Lung (tissue), 12 donors: ENCODE data around the gene NXN. TPM values are rescaled to one million over a fixed set of nuclear protein-coding genes. Genes with fewer than 3 reads are reported as not detected.

Experiments used
- ATAC-seq: fragments of 200-7000 bp; cut with Tn5 transposase; one replicate; pipeline ENCODE4 v1.9.1; 2020; ENCODE audit warnings: moderate number of reproducible peaks; ENCODE audit not compliant: insufficient read depth, low FRiP score
- DNase-seq, 3 donors: peaks; one replicate each; pipeline ENCODE4 v3.0.0-alpha.2; 2013 to 2017
- H3K27ac ChIP-seq, 2 donors: one replicate each; pipeline ENCODE4 v1.5.1; 2013; ENCODE audit warnings: mild to moderate bottlenecking in 2 of 2, moderate library complexity in 2 of 2, control low read depth in 1 of 2, inconsistent platforms in 1 of 2, low read depth in 1 of 2, low read length in 1 of 2
- H3K27me3 ChIP-seq, 3 donors: one replicate each; pipeline ENCODE4 v1.5.1; 2013; ENCODE audit warnings: low read length in 2 of 3; ENCODE audit not compliant: control insufficient read depth in 3 of 3, insufficient read depth in 3 of 3
- H3K36me3 ChIP-seq, 4 donors: one replicate each; pipeline ENCODE4 v1.5.1; 2013; ENCODE audit warnings: low read length in 4 of 4, mild to moderate bottlenecking in 1 of 4, moderate library complexity in 1 of 4; ENCODE audit not compliant: control insufficient read depth in 4 of 4, insufficient read depth in 4 of 4
- H3K4me1 ChIP-seq, 5 donors: one replicate each; pipeline ENCODE4 v1.5.1; 2013; ENCODE audit warnings: low read length in 5 of 5, mild to moderate bottlenecking in 2 of 5, moderate library complexity in 1 of 5; ENCODE audit not compliant: control insufficient read depth in 5 of 5, insufficient read depth in 5 of 5
- H3K4me3 ChIP-seq: one replicate; pipeline ENCODE4 v1.5.1; 2013; ENCODE audit warnings: mild to moderate bottlenecking, control low read depth, moderate library complexity
- H3K9ac ChIP-seq, 2 donors: one replicate each; pipeline ENCODE4 v1.5.1; 2013; ENCODE audit warnings: low read length in 2 of 2, control low read depth in 1 of 2; ENCODE audit not compliant: insufficient read depth in 1 of 2
- H3K9me3 ChIP-seq, 4 donors: one replicate each; pipeline ENCODE4 v1.5.1; 2013; ENCODE audit warnings: low read length in 3 of 4, mild to moderate bottlenecking in 1 of 4, moderate library complexity in 1 of 4; ENCODE audit not compliant: control insufficient read depth in 4 of 4, insufficient read depth in 3 of 4
- WGBS, 2 donors: extraction: QIAGEN DNeasy Blood & Tissue Kit; methylation state at CpG; one replicate each; pipeline ENCODE4 v1.1.7; 2013; 5-methylcytosine and 5-hydroxymethylcytosine counted together
- polyA plus RNA-seq, 2 donors: library from polyadenylated mRNA; stranded (reverse); fragments of 200-250 nt; gene quantifications; one replicate each; pipeline ENCODE4 v1.2.1, GENCODE V29; 2013
- total RNA-seq, 2 donors: library from RNA; depleted of rRNA in 1 of 2; stranded (reverse); fragments of >200 nt in 1 of 2; gene quantifications; one replicate each; pipeline ENCODE4 v1.2.1, GENCODE V29; 2014 to 2021
- TF ChIP-seq, protein P1 (sequence below): IDR thresholded peaks from 2 replicates; pipeline ENCODE4 v1.5.1; 2012; ENCODE audit warnings: mild to moderate bottlenecking; ENCODE audit errors: control extremely low read depth, extremely low read depth
- donor health status: control.
- donor health status: control.
- donor health status: Bipolar disorder and iron deficiency.
- donor health status: healthy.
- donor health status: DM: yes; HTN: yes; CAD: no.

NXN gene
- total and polyA plus RNA-seq, 4 donors = 17.6 to 57.7 (median 39.9) TPM

DNA sequence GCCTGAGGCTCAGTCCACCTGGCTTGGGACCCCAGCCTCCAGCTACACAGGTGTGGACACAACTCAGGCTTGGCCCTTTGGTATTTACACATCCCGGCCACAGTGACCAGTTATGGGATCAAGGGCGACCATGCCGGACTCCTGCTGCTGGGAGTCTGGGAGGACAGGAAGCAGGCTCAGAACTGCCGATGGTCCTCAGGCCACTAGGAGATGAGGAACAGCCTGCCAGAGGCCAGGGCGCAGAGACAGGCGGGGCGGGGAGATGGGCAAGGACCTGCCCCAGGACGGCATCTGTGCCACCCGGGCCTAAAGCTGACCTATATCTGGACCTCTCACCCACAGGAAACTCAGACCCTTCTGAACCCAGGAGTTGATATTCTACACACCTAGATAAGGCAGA lies 12.5 kb downstream of the NXN start:
- Histone ChIP-seq H3K9me3 (no peaks in the 10 kb centered on the region), H3K27me3 (no peaks in the 10 kb centered on the region), H3K9ac (no peak overlapping the region), H3K27ac (peak overlapping the region in 1 of 2 donors; percentile 32), H3K4me1 (peaks cover 0 to 30% (median 15%) of the 10 kb centered on the region in 5 donors), H3K36me3 (no peaks in the 10 kb centered on the region), H3K4me3 (no peak overlapping the region)
- 92 to 97% methylated on average over 9 of the region's 9 CpGs for WGBS, 2 donors
- no peak for ATAC-seq
- TF ChIP-seq, protein P1, sequence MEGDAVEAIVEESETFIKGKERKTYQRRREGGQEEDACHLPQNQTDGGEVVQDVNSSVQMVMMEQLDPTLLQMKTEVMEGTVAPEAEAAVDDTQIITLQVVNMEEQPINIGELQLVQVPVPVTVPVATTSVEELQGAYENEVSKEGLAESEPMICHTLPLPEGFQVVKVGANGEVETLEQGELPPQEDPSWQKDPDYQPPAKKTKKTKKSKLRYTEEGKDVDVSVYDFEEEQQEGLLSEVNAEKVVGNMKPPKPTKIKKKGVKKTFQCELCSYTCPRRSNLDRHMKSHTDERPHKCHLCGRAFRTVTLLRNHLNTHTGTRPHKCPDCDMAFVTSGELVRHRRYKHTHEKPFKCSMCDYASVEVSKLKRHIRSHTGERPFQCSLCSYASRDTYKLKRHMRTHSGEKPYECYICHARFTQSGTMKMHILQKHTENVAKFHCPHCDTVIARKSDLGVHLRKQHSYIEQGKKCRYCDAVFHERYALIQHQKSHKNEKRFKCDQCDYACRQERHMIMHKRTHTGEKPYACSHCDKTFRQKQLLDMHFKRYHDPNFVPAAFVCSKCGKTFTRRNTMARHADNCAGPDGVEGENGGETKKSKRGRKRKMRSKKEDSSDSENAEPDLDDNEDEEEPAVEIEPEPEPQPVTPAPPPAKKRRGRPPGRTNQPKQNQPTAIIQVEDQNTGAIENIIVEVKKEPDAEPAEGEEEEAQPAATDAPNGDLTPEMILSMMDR = no peak
- no peak for DNase-seq

- 78 to 80% methylated on average over 12 of the region's 12 CpGs for WGBS, 2 donors
- Histone ChIP-seq H3K9me3 (no peaks in the 10 kb centered on the region), H3K4me3 (no peak overlapping the region), H3K4me1 (peaks cover 0 to 30% (median 15%) of the 10 kb centered on the region in 5 donors), H3K9ac (peak overlapping the region in 1 of 2 donors; percentile 71), H3K27me3 (no peaks in the 10 kb centered on the region), H3K27ac (peak overlapping the region in 1 of 2 donors; percentile 32), H3K36me3 (no peaks in the 10 kb centered on the region)
- no peak for ATAC-seq
- DNase-seq = peak in 1 of 3 donors; percentile 75
- TF ChIP-seq, protein P1 = no peak
Measured at GRCh38 chr17:965311-965989, 14.1 kb downstream of the NXN start.

DNA sequence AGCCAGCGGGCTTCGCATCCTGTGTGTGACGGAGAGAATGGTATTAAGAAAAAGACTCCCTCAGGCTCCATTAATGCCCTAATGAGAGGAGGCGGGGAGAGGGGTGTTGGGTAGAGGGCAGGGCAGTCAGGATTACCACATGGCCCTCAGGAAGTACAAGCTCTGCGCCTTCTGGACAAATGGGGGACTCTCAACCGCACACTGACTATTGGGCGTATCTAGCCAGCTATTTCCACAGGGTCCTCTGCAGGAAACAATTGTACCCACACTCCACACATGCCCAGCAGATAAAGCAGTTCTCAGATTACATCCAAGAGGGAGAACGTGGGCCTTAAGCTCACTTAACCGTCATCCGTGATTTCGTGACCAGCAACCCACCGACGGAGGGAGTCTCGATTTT lies 14.7 kb downstream of the NXN start:
- Histone ChIP-seq H3K9me3 (no peaks in the 10 kb centered on the region), H3K9ac (peak overlapping the region in 1 of 2 donors; percentile 71), H3K27ac (peak overlapping the region in 1 of 2 donors; percentile 32), H3K36me3 (no peaks in the 10 kb centered on the region), H3K4me1 (peaks cover 0 to 24% (median 15%) of the 10 kb centered on the region in 5 donors), H3K27me3 (no peaks in the 10 kb centered on the region), H3K4me3 (no peak overlapping the region)
- DNase-seq = peak; percentile 69 to 75 (median 75)
- TF ChIP-seq, protein P1 = no peak
- 58 to 69% methylated on average over 14 of the region's 14 CpGs for WGBS, 2 donors
- ATAC-seq = no peak
